A549 (cell line): ENCODE measurements around the gene FNDC1. TPM values are rescaled to one million over a fixed set of nuclear protein-coding genes. Genes with fewer than 3 reads are reported as not detected.

Experiments used
- ATAC-seq, 2 experiments: fragments of 200-7000 bp in 1 of 2; fragments of >200 bp in 1 of 2; cut with Nextera tagmentation in 1 of 2; cut with Tn5 transposase in 1 of 2; 3 replicates each; pipeline versions ENCODE4 v1.8.0 to v1.9.1; 2018 to 2020; ENCODE audit warnings: mild to moderate bottlenecking in 1 of 2, moderate library complexity in 1 of 2
- CTCF ChIA-PET: fragments of 300-600 bp; sonication (Branson Sonifier 250); formaldehyde crosslinking; extraction: SDS; loops from one replicate; lab custom pipeline; 2021; ENCODE audit warnings: antibody characterized with exemption, inconsistent platforms; lab: Yijun Ruan, JAX
- POLR2A ChIA-PET: fragments of 350-600 bp; formaldehyde crosslinking; extraction: SDS; loops from one replicate; lab custom pipeline; 2021; ENCODE audit warnings: antibody characterized with exemption, inconsistent platforms; lab: Yijun Ruan, JAX
- DNase-seq, 2 experiments: peaks; one replicate each; pipeline versions ENCODE4 v3.0.0 to v3.0.0-alpha.2; 2011 to 2016; ENCODE audit warnings: low read depth in 1 of 2, low spot score in 1 of 2
- FAIRE-seq: peaks from 2 replicates; lab custom pipeline; 2011; peaks lifted over from hg19 to GRCh38; lab: Jason Lieb, UNC
- H3K27ac ChIP-seq, 2 experiments: fragments of >200 bp; sonication (Bioruptor Twin); formaldehyde crosslinking; 3 replicates each; pipeline ENCODE4 v1.5.1; 2016 to 2017
- H3K4me1 ChIP-seq: fragments of >200 bp; sonication (Bioruptor Twin); formaldehyde crosslinking; 3 replicates; pipeline ENCODE4 v1.6.1; 2016
- H3K4me2 ChIP-seq: fragments of >200 bp; sonication (Bioruptor Twin); formaldehyde crosslinking; 3 replicates; pipeline ENCODE4 v1.6.1; 2016
- H3K4me3 ChIP-seq: fragments of >200 bp; sonication (Bioruptor Twin); formaldehyde crosslinking; 3 replicates; pipeline ENCODE4 v1.5.1; 2016
- H3K9me3 ChIP-seq: fragments of >200 bp; sonication (Bioruptor Twin); formaldehyde crosslinking; 3 replicates; pipeline ENCODE4 v1.6.1; 2016
- ATOH8 ChIP-seq: fragments of 250-450 bp; sonication (Bioruptor Pico); IDR thresholded peaks from 2 replicates; pipeline ENCODE4 v1.5.0; 2020; ENCODE audit warnings: low read depth, mild to moderate bottlenecking, moderate library complexity
- CBX2 ChIP-seq: fragments of 200-600 bp; sonication (generic); IDR thresholded peaks from 2 replicates; pipeline ENCODE4 v1.6.1; 2016; ENCODE audit warnings: low read depth, mild to moderate bottlenecking, borderline replicate concordance
- CEBPB ChIP-seq, 2 experiments: fragments of >200 bp in 1 of 2; sonication (Bioruptor Twin) in 1 of 2; formaldehyde crosslinking in 1 of 2; IDR thresholded peaks; 2 replicates each; pipeline ENCODE4 v1.6.1; 2012 to 2016
- CHD2 ChIP-seq: fragments of 150-350 bp; IDR thresholded peaks from 2 replicates; pipeline ENCODE4 v1.6.1; 2014; ENCODE audit warnings: low read length; ENCODE audit not compliant: partially characterized antibody
- ESRRA ChIP-seq: fragments of 150-350 bp; IDR thresholded peaks from 2 replicates; pipeline ENCODE4 v1.6.1; 2014; ENCODE audit warnings: mild to moderate bottlenecking, low read length, borderline replicate concordance
- FOSL2 ChIP-seq, 2 experiments: fragments of 450-650 bp in 1 of 2; fragments of >200 bp in 1 of 2; sonication (Bioruptor Twin) in 1 of 2; formaldehyde crosslinking; IDR thresholded peaks; 2 replicates each; pipeline versions ENCODE4 v1.5.0 to v1.6.1; 2016 to 2020; ENCODE audit warnings: mild to moderate bottlenecking in 1 of 2, moderate library complexity in 1 of 2
- GATA3 ChIP-seq: IDR thresholded peaks from 2 replicates; pipeline ENCODE4 v1.6.1; 2012; ENCODE audit warnings: borderline replicate concordance
- HOXA7 ChIP-seq: fragments of 250-450 bp; sonication (Bioruptor Pico); IDR thresholded peaks from 2 replicates; pipeline ENCODE4 v1.5.0; 2020; ENCODE audit warnings: mild to moderate bottlenecking, moderate library complexity
- KDM5A ChIP-seq: fragments of 200-600 bp; sonication (generic); IDR thresholded peaks from 2 replicates; pipeline ENCODE4 v1.6.1; 2016; ENCODE audit warnings: antibody characterized with exemption, mild to moderate bottlenecking
- NR3C1 ChIP-seq: fragments of >200 bp; sonication (Bioruptor Twin); formaldehyde crosslinking; IDR thresholded peaks from 3 replicates; pipeline ENCODE4 v1.6.1; 2017
- PBX3 ChIP-seq: IDR thresholded peaks from 2 replicates; pipeline ENCODE4 v1.6.1; 2012
- POLR2A ChIP-seq: IDR thresholded peaks from 2 replicates; pipeline ENCODE4 v1.6.1; 2012; ENCODE audit warnings: mild to moderate bottlenecking, low read length
- RAD21 ChIP-seq, 2 experiments: fragments of >200 bp in 1 of 2; sonication (Bioruptor Twin) in 1 of 2; formaldehyde crosslinking in 1 of 2; IDR thresholded peaks in 1 of 2; conservative IDR thresholded peaks in 1 of 2; 2 replicates in 1 of 2; 3 replicates in 1 of 2; pipeline ENCODE4 v1.6.1; 2012 to 2018; ENCODE audit warnings: inconsistent platforms in 1 of 2
- RCOR1 ChIP-seq: fragments of 150-350 bp; IDR thresholded peaks from 2 replicates; pipeline ENCODE4 v1.6.1; 2014; ENCODE audit warnings: antibody characterized with exemption, low read length, low read depth
- SREBF2 ChIP-seq: fragments of 450-650 bp; IDR thresholded peaks from 2 replicates; pipeline ENCODE4 v1.6.1; 2014; ENCODE audit warnings: mild to moderate bottlenecking, moderate library complexity
- ZNF302 ChIP-seq: fragments of 250-450 bp; sonication (Bioruptor Pico); IDR thresholded peaks from 2 replicates; pipeline ENCODE4 v1.9.0; 2021; ENCODE audit warnings: inconsistent platforms, mild to moderate bottlenecking, moderate library complexity
- ZSCAN20 ChIP-seq: fragments of 250-450 bp; sonication (Bioruptor Pico); IDR thresholded peaks from 2 replicates; pipeline ENCODE4 v1.8.0; 2022; ENCODE audit warnings: mild to moderate bottlenecking, moderate library complexity
- WGBS: methylation state at CpG from one replicate; pipeline ENCODE4 v1.1.6; 2017; ENCODE audit errors: missing lambda C conversion rate; 5-methylcytosine and 5-hydroxymethylcytosine counted together
- polyA plus RNA-seq, 4 experiments: library from polyadenylated mRNA; depleted of rRNA in 3 of 4; stranded (reverse); fragments of >200 nt; fragmentation: RNase III in 1 of 4; extraction: RNeasy Plus Mini Kit Qiagen cat#74134 plus additional on column Dnase treatment in 1 of 4; gene quantifications; 2 replicates in 3 of 4; 3 replicates in 1 of 4; pipeline ENCODE4 v1.2.3, GENCODE V29; 2011 to 2017
- TF ChIP-seq, protein P1 (sequence below): IDR thresholded peaks from 2 replicates; pipeline ENCODE4 v1.6.1; 2012
- TF ChIP-seq, protein P2 (sequence below): fragments of >200 bp; sonication (Bioruptor Twin); formaldehyde crosslinking; IDR thresholded peaks from 3 replicates; pipeline ENCODE4 v1.5.1; 2016

The FNDC1 gene
- polyA plus RNA-seq, 2 of the 4 experiments (the other 2 are of a cell fraction): 0.01 TPM; not detected in 1

GRCh38 chr6:159212028-159212427, 42.8 kb downstream of the FNDC1 start (continued):
- no peak for TF ChIP-seq ATOH8 (CRISPR knock-in tag)

DNA sequence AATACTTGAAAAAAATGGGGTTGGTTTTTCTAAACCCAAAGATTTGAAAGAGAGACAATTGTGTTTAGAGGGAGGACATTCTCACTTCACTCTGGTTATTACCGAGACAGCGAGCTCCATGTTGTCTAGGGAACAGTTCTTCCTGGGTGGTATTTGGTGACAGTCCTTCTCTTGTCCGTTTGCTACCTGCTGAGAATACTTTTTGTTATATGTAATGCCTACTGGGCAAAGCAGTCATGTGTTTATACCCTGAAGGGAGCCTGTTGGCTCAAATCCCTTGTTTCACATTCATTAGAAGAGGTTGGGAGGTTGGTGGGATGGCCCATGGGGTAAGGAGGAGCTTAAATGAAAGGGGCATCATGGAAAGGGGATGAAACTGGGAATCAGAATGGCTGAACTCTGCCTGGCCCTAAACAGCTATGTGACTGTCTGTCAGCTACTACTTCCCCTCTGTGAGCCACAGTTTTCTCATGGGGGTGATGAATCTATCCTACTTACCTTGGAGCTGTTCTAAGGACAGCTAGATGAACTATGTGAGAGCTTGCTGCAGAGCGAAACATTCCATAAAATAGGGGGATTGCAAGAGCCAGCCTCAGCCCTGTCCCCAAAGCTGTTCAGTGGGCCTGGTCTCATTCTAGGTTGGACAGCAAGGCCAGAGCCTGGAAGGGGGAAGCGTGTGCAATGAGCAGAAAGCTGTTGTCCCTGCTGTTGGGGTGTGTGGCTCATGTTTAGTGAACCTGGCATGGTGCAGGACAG, 43.5 kb downstream of the FNDC1 start:
- H3K27ac ChIP-seq: no peak overlapping the region
- no peaks in the 10 kb centered on the region for H3K9me3 ChIP-seq
- H3K4me3 ChIP-seq: no peak overlapping the region
- DNase-seq: no peak
- TF ChIP-seq, protein P1, sequence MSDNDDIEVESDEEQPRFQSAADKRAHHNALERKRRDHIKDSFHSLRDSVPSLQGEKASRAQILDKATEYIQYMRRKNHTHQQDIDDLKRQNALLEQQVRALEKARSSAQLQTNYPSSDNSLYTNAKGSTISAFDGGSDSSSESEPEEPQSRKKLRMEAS: no peak
- no peak for TF ChIP-seq CHD2
- no peak for TF ChIP-seq ZNF302 (CRISPR knock-in tag)
- TF ChIP-seq, protein P2, sequence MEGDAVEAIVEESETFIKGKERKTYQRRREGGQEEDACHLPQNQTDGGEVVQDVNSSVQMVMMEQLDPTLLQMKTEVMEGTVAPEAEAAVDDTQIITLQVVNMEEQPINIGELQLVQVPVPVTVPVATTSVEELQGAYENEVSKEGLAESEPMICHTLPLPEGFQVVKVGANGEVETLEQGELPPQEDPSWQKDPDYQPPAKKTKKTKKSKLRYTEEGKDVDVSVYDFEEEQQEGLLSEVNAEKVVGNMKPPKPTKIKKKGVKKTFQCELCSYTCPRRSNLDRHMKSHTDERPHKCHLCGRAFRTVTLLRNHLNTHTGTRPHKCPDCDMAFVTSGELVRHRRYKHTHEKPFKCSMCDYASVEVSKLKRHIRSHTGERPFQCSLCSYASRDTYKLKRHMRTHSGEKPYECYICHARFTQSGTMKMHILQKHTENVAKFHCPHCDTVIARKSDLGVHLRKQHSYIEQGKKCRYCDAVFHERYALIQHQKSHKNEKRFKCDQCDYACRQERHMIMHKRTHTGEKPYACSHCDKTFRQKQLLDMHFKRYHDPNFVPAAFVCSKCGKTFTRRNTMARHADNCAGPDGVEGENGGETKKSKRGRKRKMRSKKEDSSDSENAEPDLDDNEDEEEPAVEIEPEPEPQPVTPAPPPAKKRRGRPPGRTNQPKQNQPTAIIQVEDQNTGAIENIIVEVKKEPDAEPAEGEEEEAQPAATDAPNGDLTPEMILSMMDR: no peak
- no peak for TF ChIP-seq PBX3
- TF ChIP-seq CBX2: no peak
- no peak for TF ChIP-seq KDM5A
- TF ChIP-seq POLR2A: no peak
- TF ChIP-seq GATA3: no peak
- no peak for TF ChIP-seq FOSL2 (IDR thresholded peaks at IDR 0.05)
- no peak for TF ChIP-seq FOSL2 (CRISPR knock-in tag; IDR thresholded peaks at IDR 0.05)
- TF ChIP-seq, all 56 proteins: peak for 0
- Histone ChIP-seq H3K4me2 (no peak overlapping the region), H3K4me1 (no peaks in the 10 kb centered on the region)
- FAIRE-seq (no peak), ATAC-seq (no peak)
- ChIA-PET POLR2A (no interaction called here), CTCF (interaction anchor here (1.4 kb wide), 1 partner anchor 15 kb away, joined by 3 read pairs; no protein-coding TSS in a partner anchor)
- WGBS: 52% methylated on average over 5 of the region's 5 CpGs

- no peaks in the 10 kb centered on the region for H3K4me1 ChIP-seq
- TF ChIP-seq CEBPB (IDR thresholded peaks at IDR 0.05) (no peak), CHD2 (no peak), ZNF302 (CRISPR knock-in tag) (no peak), NR3C1 (no peak), ZSCAN20 (CRISPR knock-in tag) (no peak), RCOR1 (no peak), HOXA7 (CRISPR knock-in tag) (no peak), ESRRA (no peak), KDM5A (no peak), RAD21 (conservative IDR thresholded peaks at IDR 0.05 in 1 of 2, IDR thresholded peaks at IDR 0.05 in 1 of 2) (no peak), SREBF2 (no peak)
- TF ChIP-seq, protein P1: no peak
- ChIA-PET POLR2A (interaction anchor here (0.6 kb wide), 1 partner anchor 379 kb away, joined by 5 read pairs; no protein-coding TSS in a partner anchor), CTCF (interaction anchor here (1.4 to 1.5 kb wide), 2 partner anchors 12 to 16 kb away, joined by 3 to 4 read pairs; no protein-coding TSS in a partner anchor)
- no peak for DNase-seq
- H3K4me3 ChIP-seq: no peak overlapping the region
- no peaks in the 10 kb centered on the region for H3K9me3 ChIP-seq
- no peak for FAIRE-seq
- no peak overlapping the region for H3K4me2 ChIP-seq
- 5% methylated on average over 3 of the region's 3 CpGs for WGBS
- no peak for ATAC-seq
- H3K27ac ChIP-seq: no peak overlapping the region
These were observed 44.2 kb downstream of the FNDC1 start for GRCh38 chr6:159213405-159213804.
